Progenitor cell of endocrine pancreas (in vitro differentiated cells): ENCODE data around the gene TFAP2A. TPM values are rescaled to one million over a fixed set of nuclear protein-coding genes. Genes with fewer than 3 reads are reported as not detected.

ENCODE experiments used
- DNase-seq: peaks from one replicate; pipeline ENCODE4 v3.0.0; 2021; ENCODE audit warnings: low spot score; ENCODE audit not compliant: unreplicated experiment
- H3K27ac Mint-ChIP-seq: 2 replicates; pipeline ENCODE4 v1.8.0; 2021; ENCODE audit warnings: mild to moderate bottlenecking, moderate library complexity, mixed read lengths
- H3K27me3 Mint-ChIP-seq: 2 replicates; pipeline ENCODE4 v1.8.0; 2021; ENCODE audit warnings: mixed read lengths
- H3K36me3 Mint-ChIP-seq: 2 replicates; pipeline ENCODE4 v1.8.0; 2022; ENCODE audit warnings: mixed read lengths; ENCODE audit not compliant: insufficient read depth
- H3K4me1 Mint-ChIP-seq: 2 replicates; pipeline ENCODE4 v1.8.0; 2021; ENCODE audit warnings: low read depth, mixed read lengths
- H3K4me3 Mint-ChIP-seq: 2 replicates; pipeline ENCODE4 v1.8.0; 2021; ENCODE audit warnings: low read depth, mild to moderate bottlenecking, moderate library complexity, mixed read lengths
- H3K9me3 Mint-ChIP-seq: 2 replicates; pipeline ENCODE4 v1.8.0; 2021; ENCODE audit warnings: low read depth, mixed read lengths
- CTCF ChIP-seq: fragments of 200-600 bp; sonication (generic); IDR thresholded peaks from one replicate; pipeline ENCODE4 v1.5.0; 2021; ENCODE audit warnings: antibody characterized with exemption, mild to moderate bottlenecking; ENCODE audit not compliant: unreplicated experiment
- total RNA-seq: library from RNA; stranded (reverse); gene quantifications from 2 replicates; pipeline ENCODE4 v1.2.1, GENCODE V29; 2021

TFAP2A gene
- total RNA-seq, 1 donor from 2014 or later, result 4.7 TPM

GRCh38 chr6:10382728-10383330 is 32.0 kb downstream of the TFAP2A start:
- Mint-ChIP-seq H3K27me3 (peaks cover 85% of the 10 kb centered on the region), H3K4me3 (no peak overlapping the region), H3K27ac (peak overlapping the region; percentile 13), H3K4me1 (peaks cover 8% of the 10 kb centered on the region), H3K36me3 (no peaks in the 10 kb centered on the region), H3K9me3 (no peaks in the 10 kb centered on the region)
- no peak for DNase-seq
- no peak for TF ChIP-seq CTCF

DNA sequence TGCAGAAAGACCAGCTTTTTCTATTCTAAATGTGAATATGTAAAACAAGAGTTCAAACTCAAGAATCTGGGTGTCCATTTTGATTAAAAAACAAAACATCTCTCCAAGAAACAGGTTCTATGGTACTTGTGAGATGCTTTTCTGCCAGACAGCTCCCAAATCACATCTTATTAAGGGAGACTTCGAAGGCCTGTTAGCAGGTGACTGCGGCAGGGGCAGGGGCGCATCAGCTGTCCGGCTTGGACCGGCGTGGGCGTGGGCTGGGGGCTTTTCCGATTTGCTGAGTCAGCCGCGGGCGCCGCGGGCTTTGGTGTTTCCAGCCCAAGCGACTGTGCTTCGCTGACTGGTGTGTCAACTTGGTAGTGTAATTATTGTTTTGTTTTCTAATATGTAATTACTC is 32.6 kb downstream of the TFAP2A start:
- H3K4me1 Mint-ChIP-seq, result peaks cover 8% of the 10 kb centered on the region
- H3K27me3 Mint-ChIP-seq, result peaks cover 84% of the 10 kb centered on the region
- H3K27ac Mint-ChIP-seq, result no peak overlapping the region
- H3K36me3 Mint-ChIP-seq, result no peaks in the 10 kb centered on the region
- H3K4me3 Mint-ChIP-seq, result no peak overlapping the region
- no peak for DNase-seq
- no peaks in the 10 kb centered on the region for H3K9me3 Mint-ChIP-seq
- no peak for TF ChIP-seq CTCF

GRCh38 chr6:10381830-10382208 is 33.1 kb downstream of the TFAP2A start:
- DNase-seq, result no peak
- no peaks in the 10 kb centered on the region for H3K9me3 Mint-ChIP-seq
- H3K4me3 Mint-ChIP-seq, result no peak overlapping the region
- no peaks in the 10 kb centered on the region for H3K36me3 Mint-ChIP-seq
- TF ChIP-seq CTCF, result no peak
- H3K27me3 Mint-ChIP-seq, result peaks cover 82% of the 10 kb centered on the region
- H3K27ac Mint-ChIP-seq, result no peak overlapping the region
- H3K4me1 Mint-ChIP-seq, result peaks cover 8% of the 10 kb centered on the region

DNA sequence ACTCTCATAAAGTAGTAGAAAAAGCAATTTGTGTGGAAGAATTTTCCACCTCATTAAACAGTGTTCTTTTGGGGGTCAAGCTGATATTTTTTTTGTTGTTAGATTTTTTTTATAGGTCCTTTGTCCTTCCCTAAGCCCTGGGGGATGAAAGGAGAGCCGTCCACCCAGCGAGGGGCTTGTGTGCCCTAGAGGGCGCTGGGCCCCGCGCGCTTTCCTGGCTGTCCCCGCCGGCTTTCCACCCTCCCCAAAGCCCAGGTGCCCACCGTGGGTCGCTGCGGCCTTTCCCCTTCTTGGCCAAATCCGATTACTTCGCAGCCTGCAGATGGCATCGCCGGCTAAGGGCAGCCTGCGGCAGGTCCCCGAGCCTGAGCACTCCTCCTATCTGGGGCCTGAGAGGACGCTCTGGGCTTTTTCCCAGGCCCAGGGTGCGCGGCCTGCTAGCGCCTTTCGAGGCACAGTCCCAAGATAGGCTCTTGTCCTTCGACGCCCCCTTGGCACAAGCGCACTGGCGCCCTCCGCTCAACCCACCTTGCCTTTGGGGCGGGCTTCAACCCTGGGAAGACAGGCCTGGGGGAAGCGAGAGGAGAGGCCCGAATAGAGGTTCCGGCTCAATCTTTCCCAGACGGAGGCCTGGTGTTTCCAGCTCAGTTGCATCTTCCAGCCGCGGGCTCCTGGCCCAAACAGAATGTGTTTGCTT is 33.6 kb downstream of the TFAP2A start:
- H3K4me3 Mint-ChIP-seq, result no peak overlapping the region
- no peaks in the 10 kb centered on the region for H3K9me3 Mint-ChIP-seq
- peak overlapping the region; percentile 47 for H3K27ac Mint-ChIP-seq
- no peaks in the 10 kb centered on the region for H3K36me3 Mint-ChIP-seq
- peaks cover 8% of the 10 kb centered on the region for H3K4me1 Mint-ChIP-seq
- H3K27me3 Mint-ChIP-seq, result peaks cover 76% of the 10 kb centered on the region
- TF ChIP-seq CTCF, result peak; percentile 41
- DNase-seq, result no peak

GRCh38 chr6:10375391-10375969 is 39.4 kb downstream of the TFAP2A start:
- no peaks in the 10 kb centered on the region for H3K36me3 Mint-ChIP-seq
- no peak for DNase-seq
- no peak overlapping the region for H3K27ac Mint-ChIP-seq
- peaks cover 7% of the 10 kb centered on the region for H3K4me1 Mint-ChIP-seq
- TF ChIP-seq CTCF, result no peak
- no peak overlapping the region for H3K4me3 Mint-ChIP-seq
- peaks cover 26% of the 10 kb centered on the region for H3K27me3 Mint-ChIP-seq
- no peaks in the 10 kb centered on the region for H3K9me3 Mint-ChIP-seq
